GM19035 (cell line): ENCODE measurements around the gene FCN1.

Experiments used
- ATAC-seq: cut with Tn5 transposase; IDR thresholded peaks from one replicate; pipeline ENCODE4 v1.9.1; 2021; ENCODE audit not compliant: unreplicated experiment

FCN1 gene

GRCh38 chr9:134951994-134952393 is 34.3 kb upstream of the FCN1 start:
- no peak for ATAC-seq

- ATAC-seq, result no peak
Observed at GRCh38 chr9:134951461-134951860, 33.7 kb upstream of the FCN1 start.

GRCh38 chr9:134950386-134951210 is 32.9 kb upstream of the FCN1 start:
- ATAC-seq, result no peak

- ATAC-seq, result no peak
Observed at GRCh38 chr9:134949681-134950385, 32.1 kb upstream of the FCN1 start.

- ATAC-seq, result no peak
Observed at GRCh38 chr9:134948149-134948548, 30.4 kb upstream of the FCN1 start.

GRCh38 chr9:134947265-134947955 is 29.7 kb upstream of the FCN1 start:
- no peak for ATAC-seq

- no peak for ATAC-seq
Observed at GRCh38 chr9:134946663-134947062, 29.0 kb upstream of the FCN1 start.

- ATAC-seq, result no peak
Observed at GRCh38 chr9:134945509-134946275, 28.0 kb upstream of the FCN1 start.

- ATAC-seq, result no peak
Observed at GRCh38 chr9:134944916-134945315, 27.2 kb upstream of the FCN1 start.

GRCh38 chr9:134944351-134944802 is 26.7 kb upstream of the FCN1 start:
- no peak for ATAC-seq

GRCh38 chr9:134943836-134944235 is 26.1 kb upstream of the FCN1 start:
- no peak for ATAC-seq

GRCh38 chr9:134943411-134943810 is 25.7 kb upstream of the FCN1 start:
- ATAC-seq, result no peak

GRCh38 chr9:134942788-134943184 is 25.1 kb upstream of the FCN1 start:
- no peak for ATAC-seq

GRCh38 chr9:134942011-134942787 is 24.5 kb upstream of the FCN1 start:
- ATAC-seq, result no peak

- ATAC-seq, result no peak
Observed at GRCh38 chr9:134940236-134941208, 22.8 kb upstream of the FCN1 start.

- ATAC-seq, result no peak
Observed at GRCh38 chr9:134939836-134940235, 22.1 kb upstream of the FCN1 start.

GRCh38 chr9:134939080-134939733 is 21.5 kb upstream of the FCN1 start:
- ATAC-seq, result no peak

- ATAC-seq, result no peak
Observed at GRCh38 chr9:134938346-134939079, 20.8 kb upstream of the FCN1 start.
